HEK293 (cell line): ENCODE results near the gene OR8D1.

Experiments used
- KLF1 ChIP-seq: fragments of 450-650 bp; formaldehyde crosslinking; IDR thresholded peaks from 2 replicates; pipeline ENCODE4 v1.5.1; 2016; ENCODE audit warnings: missing biosample characterization, missing genetic modification characterization
- SALL2 ChIP-seq: fragments of 450-650 bp; formaldehyde crosslinking; IDR thresholded peaks from 2 replicates; pipeline ENCODE4 v1.5.0; 2017; ENCODE audit warnings: missing biosample characterization, mild to moderate bottlenecking, missing genetic modification characterization, borderline replicate concordance
- ZBTB44 ChIP-seq: fragments of 450-650 bp; IDR thresholded peaks from 2 replicates; pipeline ENCODE4 v1.5.1; 2018; ENCODE audit warnings: missing biosample characterization, mild to moderate bottlenecking, missing genetic modification characterization
- ZNF155 ChIP-seq: fragments of 450-650 bp; formaldehyde crosslinking; IDR thresholded peaks from 2 replicates; pipeline ENCODE4 v1.5.1; 2016; ENCODE audit warnings: missing biosample characterization, missing genetic modification characterization
- ZNF274 ChIP-seq, 2 experiments: fragments of 200-500 bp in 1 of 2; fragments of 450-650 bp in 1 of 2; sonication (Bioruptor generic) in 1 of 2; formaldehyde crosslinking in 1 of 2; IDR thresholded peaks; 2 replicates each; pipeline versions ENCODE4 v1.5.1 to v1.6.1; 2014 to 2016; ENCODE audit warnings: borderline replicate concordance in 1 of 2, inconsistent platforms in 1 of 2, low read length in 1 of 2, missing biosample characterization in 1 of 2, missing genetic modification characterization in 1 of 2
- ZNF488 ChIP-seq: fragments of 450-650 bp; formaldehyde crosslinking; IDR thresholded peaks from 2 replicates; pipeline ENCODE4 v1.5.1; 2016; ENCODE audit warnings: missing biosample characterization, missing genetic modification characterization
- ZNF623 ChIP-seq: fragments of 450-650 bp; formaldehyde crosslinking; IDR thresholded peaks from 2 replicates; pipeline ENCODE4 v1.5.1; 2016; ENCODE audit warnings: missing biosample characterization, missing genetic modification characterization
- ZNF701 ChIP-seq: fragments of 450-650 bp; formaldehyde crosslinking; IDR thresholded peaks from 2 replicates; pipeline ENCODE4 v1.5.1; 2016; ENCODE audit warnings: missing biosample characterization, missing genetic modification characterization
- TF ChIP-seq, protein P1 (sequence below): fragments of 450-650 bp; formaldehyde crosslinking; IDR thresholded peaks from 2 replicates; pipeline ENCODE4 v1.5.1; 2016; ENCODE audit warnings: missing biosample characterization, missing genetic modification characterization
- TF ChIP-seq, protein P2 (sequence below): fragments of 450-650 bp; formaldehyde crosslinking; IDR thresholded peaks from 2 replicates; pipeline ENCODE4 v1.5.1; 2016; ENCODE audit warnings: missing biosample characterization, missing genetic modification characterization, low read depth

- TF ChIP-seq, protein P1, sequence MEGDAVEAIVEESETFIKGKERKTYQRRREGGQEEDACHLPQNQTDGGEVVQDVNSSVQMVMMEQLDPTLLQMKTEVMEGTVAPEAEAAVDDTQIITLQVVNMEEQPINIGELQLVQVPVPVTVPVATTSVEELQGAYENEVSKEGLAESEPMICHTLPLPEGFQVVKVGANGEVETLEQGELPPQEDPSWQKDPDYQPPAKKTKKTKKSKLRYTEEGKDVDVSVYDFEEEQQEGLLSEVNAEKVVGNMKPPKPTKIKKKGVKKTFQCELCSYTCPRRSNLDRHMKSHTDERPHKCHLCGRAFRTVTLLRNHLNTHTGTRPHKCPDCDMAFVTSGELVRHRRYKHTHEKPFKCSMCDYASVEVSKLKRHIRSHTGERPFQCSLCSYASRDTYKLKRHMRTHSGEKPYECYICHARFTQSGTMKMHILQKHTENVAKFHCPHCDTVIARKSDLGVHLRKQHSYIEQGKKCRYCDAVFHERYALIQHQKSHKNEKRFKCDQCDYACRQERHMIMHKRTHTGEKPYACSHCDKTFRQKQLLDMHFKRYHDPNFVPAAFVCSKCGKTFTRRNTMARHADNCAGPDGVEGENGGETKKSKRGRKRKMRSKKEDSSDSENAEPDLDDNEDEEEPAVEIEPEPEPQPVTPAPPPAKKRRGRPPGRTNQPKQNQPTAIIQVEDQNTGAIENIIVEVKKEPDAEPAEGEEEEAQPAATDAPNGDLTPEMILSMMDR (tag by site-specific recombination), result no peak
- TF ChIP-seq KLF1 (tag by site-specific recombination) (no peak), ZBTB44 (no peak), ZNF274 (IDR thresholded peaks at IDR 0.05; ENCODE audit: low read length) (no peak), ZNF274 (tag by site-specific recombination; IDR thresholded peaks at IDR 0.05; ENCODE audit: borderline replicate concordance) (no peak), ZNF623 (tag by site-specific recombination) (no peak), ZNF701 (tag by site-specific recombination) (no peak), ZNF488 (tag by site-specific recombination) (no peak), ZNF155 (tag by site-specific recombination) (no peak), SALL2 (tag by site-specific recombination) (no peak)
- TF ChIP-seq, protein P2, sequence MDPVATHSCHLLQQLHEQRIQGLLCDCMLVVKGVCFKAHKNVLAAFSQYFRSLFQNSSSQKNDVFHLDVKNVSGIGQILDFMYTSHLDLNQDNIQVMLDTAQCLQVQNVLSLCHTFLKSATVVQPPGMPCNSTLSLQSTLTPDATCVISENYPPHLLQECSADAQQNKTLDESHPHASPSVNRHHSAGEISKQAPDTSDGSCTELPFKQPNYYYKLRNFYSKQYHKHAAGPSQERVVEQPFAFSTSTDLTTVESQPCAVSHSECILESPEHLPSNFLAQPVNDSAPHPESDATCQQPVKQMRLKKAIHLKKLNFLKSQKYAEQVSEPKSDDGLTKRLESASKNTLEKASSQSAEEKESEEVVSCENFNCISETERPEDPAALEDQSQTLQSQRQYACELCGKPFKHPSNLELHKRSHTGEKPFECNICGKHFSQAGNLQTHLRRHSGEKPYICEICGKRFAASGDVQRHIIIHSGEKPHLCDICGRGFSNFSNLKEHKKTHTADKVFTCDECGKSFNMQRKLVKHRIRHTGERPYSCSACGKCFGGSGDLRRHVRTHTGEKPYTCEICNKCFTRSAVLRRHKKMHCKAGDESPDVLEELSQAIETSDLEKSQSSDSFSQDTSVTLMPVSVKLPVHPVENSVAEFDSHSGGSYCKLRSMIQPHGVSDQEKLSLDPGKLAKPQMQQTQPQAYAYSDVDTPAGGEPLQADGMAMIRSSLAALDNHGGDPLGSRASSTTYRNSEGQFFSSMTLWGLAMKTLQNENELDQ (tag by site-specific recombination), result no peak
Measured at GRCh38 chr11:124294687-124295086, 19.1 kb downstream of the OR8D1 start.
